Measurements from ENCODE around the gene GRIK3. TPM values are rescaled to one million over a fixed set of nuclear protein-coding genes. Genes with fewer than 3 reads are reported as not detected.

Gene GRIK3
- total and polyA plus RNA-seq, 2 experiments from 2014 or later = 0.31 to 2.9 TPM

GRCh38 chr1:36925251-36925650, 109.1 kb downstream of the GRIK3 start:
- no peaks in the 10 kb centered on the region; the same call in 1 of the 3 replicates for H3K9me3 Mint-ChIP-seq
- H3K4me1 Mint-ChIP-seq = peaks cover 20% of the 10 kb centered on the region
- peaks cover 7% of the 10 kb centered on the region for H3K4me1 ChIP-seq (ENCODE audit: insufficient read depth)
- H2AFZ ChIP-seq = no peak overlapping the region
- H3K4me3 Mint-ChIP-seq = no peak overlapping the region
- no peaks in the 10 kb centered on the region for H3K36me3 Mint-ChIP-seq (ENCODE audit: low read depth)
- H3F3A ChIP-seq (replicated peaks; ENCODE audit: low read depth) = no peaks in the 10 kb centered on the region
- H3K27me3 Mint-ChIP-seq (ENCODE audit: insufficient read depth, low read depth, poor library complexity) = peaks cover 6% of the 10 kb centered on the region
- H3K4me3 ChIP-seq = no peak overlapping the region
- TF ChIP-seq ZNF462 (CRISPR knock-in tag; IDR thresholded peaks at IDR 0.05) (no peak), STAT1 (IDR thresholded peaks at IDR 0.05; ENCODE audit: unreplicated experiment) (no peak), ZNF331 (CRISPR knock-in tag; IDR thresholded peaks at IDR 0.05; ENCODE audit: low read depth) (no peak), ETS1 (IDR thresholded peaks at IDR 0.05) (no peak), EZH2 (IDR thresholded peaks at IDR 0.05; ENCODE audit: low read depth, unreplicated experiment) (no peak), REST (IDR thresholded peaks at IDR 0.05; ENCODE audit: unreplicated experiment) (no peak), EZH2phosphoT487 (IDR thresholded peaks at IDR 0.05; ENCODE audit: unreplicated experiment) (no peak), CREB1 (CRISPR knock-in tag; IDR thresholded peaks at IDR 0.05; ENCODE audit: low read depth) (no peak), POLR2AphosphoS5 (IDR thresholded peaks at IDR 0.05; ENCODE audit: low read depth) (no peak), ZNF114 (CRISPR knock-in tag; IDR thresholded peaks at IDR 0.05) (no peak)
- no peak overlapping the region for H3K27ac Mint-ChIP-seq
- H3K79me2 ChIP-seq (replicated peaks; ENCODE audit: insufficient read depth) = no peaks in the 10 kb centered on the region
- H3K4me2 ChIP-seq = no peak overlapping the region
- no peaks in the 10 kb centered on the region for H3K36me3 ChIP-seq (ENCODE audit: insufficient read depth)
- DNase-seq (ENCODE audit: low spot score) = no peak
- no peaks in the 10 kb centered on the region for H3K27me3 ChIP-seq (ENCODE audit: insufficient read depth)
- H3K9me2 ChIP-seq (ENCODE audit: insufficient read depth) = no peaks in the 10 kb centered on the region
- H3K27ac ChIP-seq (ENCODE audit: low read depth) = no peak overlapping the region
- H4K20me1 ChIP-seq (replicated peaks; ENCODE audit: insufficient read depth) = no peaks in the 10 kb centered on the region; the same call in 1 of the 2 replicates
- no peak for ATAC-seq
